Brain microvascular endothelial cell (primary cell): Measurements from ENCODE around the gene PCDHB7.
"Not testable (repeated sequence)": the region's sequence is repeated elsewhere in the genome, so short reads cannot be mapped to it uniquely, and the experiment has no call there.

Experiments
- DNase-seq: peaks from one replicate; pipeline ENCODE4 v3.0.0-alpha.2; 2020
- H3K27ac ChIP-seq: fragments of 250-450 bp; sonication (Bioruptor Pico); 2 replicates; pipeline ENCODE4 v1.5.1; 2020; ENCODE audit warnings: mild to moderate bottlenecking, moderate library complexity
- H3K27me3 ChIP-seq: fragments of 250-450 bp; sonication (Bioruptor Pico); replicated peaks from 2 replicates; pipeline ENCODE4 v1.5.1; 2020; ENCODE audit warnings: mild to moderate bottlenecking
- H3K36me3 ChIP-seq: fragments of 250-450 bp; sonication (Bioruptor Pico); replicated peaks from 2 replicates; pipeline ENCODE4 v1.5.1; 2020; ENCODE audit warnings: mild to moderate bottlenecking
- H3K4me3 ChIP-seq: 2 replicates; pipeline ENCODE4 v1.5.1; 2011; ENCODE audit warnings: low read depth, mild to moderate bottlenecking, control low read depth, low read length, moderate library complexity
- CTCF ChIP-seq: IDR thresholded peaks from 2 replicates; pipeline ENCODE4 v1.5.1; 2011; ENCODE audit warnings: low read depth, mild to moderate bottlenecking, moderate library complexity, low read length, control low read depth, inconsistent platforms; ENCODE audit errors: missing control alignments
- in situ Hi-C: cut with HindIII; loops from 2 replicates; pipeline ENCODE4 v1.10.0; 2017; ENCODE audit warnings: low sequenced_read_pairs, low pct_ligation_motif_present

The PCDHB7 gene

GRCh38 chr5:141175933-141176332 is 3.5 kb downstream of the PCDHB7 start:
- in situ Hi-C loops, result no loop called here
- DNase-seq, result no peak
- no peak for TF ChIP-seq CTCF
- no peaks in the 10 kb centered on the region for H3K36me3 ChIP-seq
- H3K27me3 ChIP-seq, result no peaks in the 10 kb centered on the region
- no peak overlapping the region for H3K27ac ChIP-seq
- H3K4me3 ChIP-seq, result no peak overlapping the region

GRCh38 chr5:141177577-141178191 is 5.2 kb downstream of the PCDHB7 start, which contains the start of gene PCDHB8:
Gene PCDHB8, plus strand, starts transcription at chr5:141177790. Its CDS starts 245 bp downstream, at chr5:141178035.
- in situ Hi-C loops, H3K27me3 ChIP-seq: not testable (repeated sequence)

GRCh38 chr5:141179371-141179770 is 6.9 kb downstream of the PCDHB7 start:
- in situ Hi-C loops, DNase-seq, H3K36me3 ChIP-seq, H3K27me3 ChIP-seq, H3K27ac ChIP-seq, H3K4me3 ChIP-seq: not testable (repeated sequence)

More at GRCh38 chr5:141177577-141178191, 5.2 kb downstream of the PCDHB7 start, which contains the start of gene PCDHB8:
- DNase-seq, H3K36me3 ChIP-seq, H3K4me3 ChIP-seq, H3K27ac ChIP-seq: not testable (repeated sequence)

- H3K27ac ChIP-seq, DNase-seq, in situ Hi-C loops, H3K27me3 ChIP-seq, H3K36me3 ChIP-seq, H3K4me3 ChIP-seq: not testable (repeated sequence)
These were observed 7.4 kb downstream of the PCDHB7 start for GRCh38 chr5:141179876-141180275.

- H3K4me3 ChIP-seq, result no peak overlapping the region
- TF ChIP-seq CTCF, result no peak
- in situ Hi-C loops, result no loop called here
- H3K27ac ChIP-seq, result no peak overlapping the region
- no peaks in the 10 kb centered on the region for H3K27me3 ChIP-seq
- DNase-seq, result no peak
- H3K36me3 ChIP-seq, result no peaks in the 10 kb centered on the region
These were observed 7.9 kb downstream of the PCDHB7 start for GRCh38 chr5:141180313-141180712.

GRCh38 chr5:141182248-141182647 is 9.8 kb downstream of the PCDHB7 start, which contains the start of gene PCDHB16:
Gene PCDHB16, plus strand, starts transcription at chr5:141182387. Its CDS starts 173 bp downstream, at chr5:141182560.
- no peaks in the 10 kb centered on the region for H3K27me3 ChIP-seq
- no peaks in the 10 kb centered on the region for H3K36me3 ChIP-seq
- DNase-seq, result no peak
- TF ChIP-seq CTCF, result no peak
- no peak within 1 kb of the TSS for H3K4me3 ChIP-seq
- in situ Hi-C loops, result no loop called here
- no peak within 1 kb of the TSS for H3K27ac ChIP-seq

- H3K27ac ChIP-seq, H3K27me3 ChIP-seq, H3K36me3 ChIP-seq, in situ Hi-C loops, DNase-seq, H3K4me3 ChIP-seq: not testable (repeated sequence)
These were observed 11.8 kb downstream of the PCDHB7 start for GRCh38 chr5:141184117-141184855.
